ENCODE data around the gene CCDC18.
"Not testable (repeated sequence)": the region's sequence is repeated elsewhere in the genome, so short reads cannot be mapped to it uniquely, and the experiment has no call there.

GRCh38 chr1:93165895-93166294 is 14.6 kb upstream of the CCDC18 start:
- TF ChIP-seq SUZ12 (IDR thresholded peaks at IDR 0.05); PKNOX1 (IDR thresholded peaks at IDR 0.05); SP1 (IDR thresholded peaks at IDR 0.05); FOXA1 (IDR thresholded peaks at IDR 0.05); BHLHE40 (IDR thresholded peaks at IDR 0.05; ENCODE audit: borderline replicate concordance); ARNT (IDR thresholded peaks at IDR 0.05); FOXM1 (IDR thresholded peaks at IDR 0.05; ENCODE audit: borderline replicate concordance); HDGF (IDR thresholded peaks at IDR 0.05; ENCODE audit: borderline replicate concordance); TARDBP (IDR thresholded peaks at IDR 0.05); FOXK2 (IDR thresholded peaks at IDR 0.05); ZNF384 (IDR thresholded peaks at IDR 0.05): not testable (repeated sequence)
